LNCAP (cell line): ENCODE results near the gene VCAN.

Experiments used
- TF ChIP-seq, protein P1 (sequence below): fragments of 450-650 bp; IDR thresholded peaks from 2 replicates; pipeline ENCODE4 v1.5.1; 2017; ENCODE audit warnings: mild to moderate bottlenecking

VCAN gene

DNA sequence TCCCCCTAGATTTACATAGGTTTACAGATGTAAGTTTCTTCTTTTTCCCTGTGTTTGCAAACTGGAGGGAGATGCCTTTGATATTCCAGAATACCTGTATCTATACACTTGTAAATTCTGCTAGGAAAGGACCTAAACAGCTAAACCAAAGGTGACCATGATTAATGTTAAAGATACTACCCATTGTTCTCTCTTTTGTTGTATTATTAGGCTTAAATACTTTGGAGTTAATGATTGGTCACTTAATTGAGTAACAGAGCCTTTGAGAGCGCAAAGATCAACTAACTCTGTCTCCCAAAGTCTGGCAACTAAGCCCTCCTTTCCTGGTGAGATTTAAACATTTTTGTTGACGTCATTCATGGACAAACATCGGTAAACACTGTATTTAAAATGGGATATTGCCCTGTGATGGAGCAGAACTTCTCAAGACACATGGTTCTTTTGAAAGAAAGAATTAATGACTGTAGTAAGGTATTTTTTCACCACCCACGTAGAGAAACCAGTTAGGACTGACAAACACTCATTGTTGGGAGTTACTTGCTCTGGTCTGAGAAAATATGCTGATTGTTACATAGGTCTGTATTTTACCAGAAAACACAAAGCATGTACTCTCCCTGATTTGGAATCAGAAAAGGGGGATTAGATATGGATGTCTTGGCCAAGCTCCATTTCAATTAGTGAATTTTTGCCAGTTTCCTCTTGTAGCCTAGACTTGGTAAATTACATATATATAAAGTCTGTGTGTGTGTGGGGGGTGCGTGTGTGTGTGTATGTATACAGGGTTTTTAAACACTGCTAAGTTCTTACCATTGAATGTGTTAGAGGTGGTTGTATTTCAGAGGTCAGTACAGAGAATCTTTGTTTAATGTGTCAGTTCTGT lies 4.6 kb downstream of the VCAN start:
- TF ChIP-seq, protein P1, sequence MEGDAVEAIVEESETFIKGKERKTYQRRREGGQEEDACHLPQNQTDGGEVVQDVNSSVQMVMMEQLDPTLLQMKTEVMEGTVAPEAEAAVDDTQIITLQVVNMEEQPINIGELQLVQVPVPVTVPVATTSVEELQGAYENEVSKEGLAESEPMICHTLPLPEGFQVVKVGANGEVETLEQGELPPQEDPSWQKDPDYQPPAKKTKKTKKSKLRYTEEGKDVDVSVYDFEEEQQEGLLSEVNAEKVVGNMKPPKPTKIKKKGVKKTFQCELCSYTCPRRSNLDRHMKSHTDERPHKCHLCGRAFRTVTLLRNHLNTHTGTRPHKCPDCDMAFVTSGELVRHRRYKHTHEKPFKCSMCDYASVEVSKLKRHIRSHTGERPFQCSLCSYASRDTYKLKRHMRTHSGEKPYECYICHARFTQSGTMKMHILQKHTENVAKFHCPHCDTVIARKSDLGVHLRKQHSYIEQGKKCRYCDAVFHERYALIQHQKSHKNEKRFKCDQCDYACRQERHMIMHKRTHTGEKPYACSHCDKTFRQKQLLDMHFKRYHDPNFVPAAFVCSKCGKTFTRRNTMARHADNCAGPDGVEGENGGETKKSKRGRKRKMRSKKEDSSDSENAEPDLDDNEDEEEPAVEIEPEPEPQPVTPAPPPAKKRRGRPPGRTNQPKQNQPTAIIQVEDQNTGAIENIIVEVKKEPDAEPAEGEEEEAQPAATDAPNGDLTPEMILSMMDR, result no peak

DNA sequence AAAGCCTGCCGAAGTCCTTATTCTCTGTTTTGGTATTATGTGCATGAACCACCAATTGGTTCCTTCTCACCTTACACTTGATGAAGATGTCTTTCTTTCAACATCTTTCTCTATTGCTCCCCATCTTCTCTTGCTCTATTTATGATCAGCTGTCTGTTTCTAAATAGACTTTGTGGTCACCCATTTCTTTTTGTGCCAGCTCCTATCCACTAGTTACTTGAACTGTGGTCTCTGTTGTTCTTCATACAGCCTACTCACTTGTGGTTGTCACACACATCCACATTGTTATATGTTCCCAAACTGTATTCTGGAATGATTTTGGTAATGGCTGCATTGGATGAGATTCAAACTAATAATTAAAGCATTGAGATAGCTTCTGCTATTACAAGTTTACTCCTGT lies 11.4 kb downstream of the VCAN start:
- TF ChIP-seq, protein P1, result no peak

DNA sequence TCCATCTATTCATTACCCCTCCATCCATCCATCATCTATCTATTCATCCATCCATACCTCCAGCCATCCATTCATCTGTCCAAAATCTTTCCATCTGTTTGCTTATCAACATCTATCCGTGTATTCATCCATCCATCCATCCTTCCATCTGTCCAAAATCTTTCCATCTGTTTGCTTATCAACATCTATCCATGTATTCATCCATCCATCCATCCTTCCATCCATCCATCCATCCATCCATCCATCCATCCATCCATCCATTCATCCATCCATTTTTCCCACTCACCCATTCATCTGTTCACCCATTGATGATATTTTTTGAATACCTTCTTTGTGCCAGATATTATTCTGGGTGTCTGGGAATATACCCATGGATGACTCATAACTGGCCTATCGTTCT lies 12.8 kb downstream of the VCAN start:
- TF ChIP-seq, protein P1, result no peak

- TF ChIP-seq, protein P1, result no peak
Measured at GRCh38 chr5:83485842-83486241, 14.3 kb downstream of the VCAN start.

DNA sequence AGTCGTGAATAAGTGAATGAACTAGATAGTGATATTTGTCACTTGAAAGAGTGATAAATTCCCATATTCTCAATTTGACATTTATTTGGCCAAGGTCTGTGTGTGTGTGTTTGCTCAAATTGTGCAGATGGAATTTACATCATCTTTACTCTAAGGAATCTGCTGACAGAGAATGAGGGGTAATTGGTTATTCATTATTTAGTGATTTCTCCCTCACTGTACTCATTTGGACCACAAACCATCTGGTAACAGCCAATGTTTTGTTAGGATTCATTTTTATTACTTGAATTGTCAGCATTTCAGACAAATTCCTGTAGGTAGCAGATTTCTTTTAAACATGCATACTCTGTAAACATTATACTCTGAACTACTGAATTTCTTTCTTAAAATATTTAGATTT lies 15.6 kb downstream of the VCAN start:
- TF ChIP-seq, protein P1, result no peak

DNA sequence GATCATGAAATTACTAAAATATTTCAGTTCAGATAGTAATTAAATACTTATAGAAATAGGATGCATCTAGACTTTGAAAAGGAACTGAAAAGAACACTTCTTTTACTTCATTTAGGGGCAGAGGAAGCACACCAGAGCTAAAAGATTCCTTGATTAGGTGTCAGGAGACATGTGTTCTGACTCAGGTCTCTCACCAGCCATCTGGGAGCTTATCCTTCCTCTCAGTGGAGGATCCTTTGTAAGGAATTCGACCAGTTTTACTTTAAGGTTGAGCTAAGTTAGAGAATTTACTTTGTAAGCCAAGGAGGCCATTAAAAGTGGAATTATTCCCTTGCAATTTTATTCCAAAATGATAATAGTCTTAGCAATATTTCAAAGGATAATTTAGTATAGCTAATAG lies 16.7 kb downstream of the VCAN start:
- TF ChIP-seq, protein P1, result no peak

- TF ChIP-seq, protein P1, result no peak
Measured at GRCh38 chr5:83488821-83489220, 17.3 kb downstream of the VCAN start.

DNA sequence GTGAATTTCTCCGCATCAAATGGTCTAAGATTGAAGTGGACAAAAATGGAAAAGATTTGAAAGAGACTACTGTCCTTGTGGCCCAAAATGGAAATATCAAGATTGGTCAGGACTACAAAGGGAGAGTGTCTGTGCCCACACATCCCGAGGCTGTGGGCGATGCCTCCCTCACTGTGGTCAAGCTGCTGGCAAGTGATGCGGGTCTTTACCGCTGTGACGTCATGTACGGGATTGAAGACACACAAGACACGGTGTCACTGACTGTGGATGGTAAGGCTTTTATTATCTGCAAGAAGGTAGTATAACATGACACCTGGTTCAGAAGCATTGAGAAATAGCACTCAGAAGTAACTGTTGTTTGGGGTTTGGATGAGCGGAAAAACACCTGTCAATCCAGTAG lies 18.7 kb downstream of the VCAN start:
- TF ChIP-seq, protein P1, result no peak
